GM12892 (cell line): ENCODE data around the gene CDCA8.

Source experiments
- DNase-seq: peaks from one replicate; pipeline ENCODE4 v3.0.0; 2011; ENCODE audit not compliant: insufficient read length
- FAIRE-seq: peaks from 2 replicates; lab custom pipeline; 2011; peaks lifted over from hg19 to GRCh38; lab: Jason Lieb, UNC
- POLR2A ChIP-seq: IDR thresholded peaks from 2 replicates; pipeline ENCODE4 v1.6.1; 2011; ENCODE audit warnings: low read depth, low read length, control low read depth
- POLR2AphosphoS5 ChIP-seq: IDR thresholded peaks from 2 replicates; pipeline ENCODE4 v1.6.1; 2011; ENCODE audit warnings: low read depth, low read length, control low read depth
- TAF1 ChIP-seq: IDR thresholded peaks from 2 replicates; pipeline ENCODE4 v1.6.1; 2011; ENCODE audit warnings: low read depth, mild to moderate bottlenecking, control low read depth, low read length, borderline replicate concordance

CDCA8 gene

DNA sequence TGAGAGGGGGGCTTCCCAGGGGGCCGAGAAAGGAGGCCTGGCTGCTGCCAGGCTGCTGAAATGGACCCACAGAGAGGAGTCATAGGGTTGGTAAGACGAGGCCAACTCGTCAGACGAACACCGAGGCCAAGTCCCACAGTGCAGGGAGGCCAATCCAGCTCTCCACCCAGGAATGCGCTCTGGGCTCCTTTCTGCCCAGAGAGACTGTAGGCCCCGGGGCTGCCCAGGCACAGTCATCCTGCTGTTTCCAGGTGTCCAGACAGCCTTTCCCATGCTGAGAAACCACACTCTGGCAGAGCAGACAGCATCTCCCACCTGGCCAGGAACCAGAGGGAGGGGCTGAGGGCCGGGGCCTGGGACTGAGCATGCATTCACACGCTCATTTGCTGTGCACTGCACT lies 30.9 kb upstream of the CDCA8 start:
- DNase-seq, result no peak
- FAIRE-seq, result no peak
- TF ChIP-seq POLR2A (no peak), TAF1 (no peak), POLR2AphosphoS5 (no peak)

DNA sequence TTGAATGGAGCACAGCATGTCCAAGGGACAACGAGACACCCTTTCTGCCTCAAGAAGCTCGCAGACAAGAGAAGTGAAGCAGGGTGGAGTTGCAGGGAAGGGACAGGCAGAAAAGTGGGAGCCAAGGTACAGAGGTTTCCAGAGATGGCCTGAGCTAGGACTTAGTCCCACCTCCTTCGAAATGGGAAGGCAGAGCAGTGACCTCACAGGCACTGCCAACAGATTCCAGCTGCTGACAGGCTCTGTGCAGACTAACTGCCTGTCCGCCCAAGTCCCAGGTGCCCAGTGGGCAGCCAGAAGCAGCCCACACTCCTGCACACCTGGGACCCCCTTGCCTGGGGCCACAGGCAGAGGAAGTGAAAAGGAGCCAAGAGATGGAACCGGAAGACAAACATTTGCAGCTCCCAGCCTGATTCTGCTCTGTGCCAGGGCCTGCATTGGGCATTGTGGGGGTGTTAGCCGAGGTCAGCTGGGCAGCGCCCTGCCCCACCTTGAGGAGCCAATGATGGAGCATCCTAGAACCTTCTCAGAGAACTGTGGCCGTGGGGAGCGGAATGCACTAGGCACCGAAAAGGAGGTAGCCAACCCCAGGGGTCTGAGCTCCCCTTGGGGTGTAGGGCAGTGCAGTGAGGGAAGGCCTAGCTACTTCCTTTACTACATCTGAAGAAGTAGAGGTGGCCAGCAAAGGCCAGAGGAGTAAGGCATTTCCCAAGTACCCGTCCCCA lies 30.1 kb upstream of the CDCA8 start:
- TF ChIP-seq POLR2A (no peak), POLR2AphosphoS5 (no peak), TAF1 (no peak)
- no peak for DNase-seq
- FAIRE-seq, result no peak

DNA sequence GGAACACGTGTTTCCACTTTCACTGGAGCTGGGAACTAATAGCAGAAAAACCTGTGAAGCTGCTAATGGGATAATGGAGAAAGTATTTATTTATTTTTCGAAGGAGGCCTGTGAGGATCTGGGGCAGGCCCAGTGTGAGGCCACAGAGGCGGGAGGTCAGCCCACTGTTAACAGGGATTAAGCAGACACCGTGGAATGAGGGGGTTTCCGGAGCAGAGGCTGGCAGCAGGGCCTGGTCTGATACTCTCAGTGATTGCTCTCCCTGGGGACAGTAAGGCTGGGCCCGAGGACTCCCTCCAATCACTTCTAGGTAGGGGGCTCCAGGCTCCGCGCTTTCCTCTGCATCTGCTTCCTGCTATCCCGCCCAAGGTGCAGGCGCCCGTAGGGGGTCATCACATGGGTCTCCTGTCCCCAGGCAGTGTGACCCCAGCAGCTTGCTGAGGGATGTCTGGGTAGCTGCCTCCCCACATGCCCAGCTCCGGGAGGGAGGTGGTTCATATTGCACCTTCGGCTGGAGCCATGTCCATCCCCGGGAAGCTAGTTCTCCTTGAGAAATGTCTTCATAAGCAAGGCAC lies 28.8 kb upstream of the CDCA8 start:
- DNase-seq, result no peak
- FAIRE-seq, result no peak
- TF ChIP-seq POLR2AphosphoS5, result no peak
- TF ChIP-seq TAF1, result no peak
- TF ChIP-seq POLR2A, result no peak

DNA sequence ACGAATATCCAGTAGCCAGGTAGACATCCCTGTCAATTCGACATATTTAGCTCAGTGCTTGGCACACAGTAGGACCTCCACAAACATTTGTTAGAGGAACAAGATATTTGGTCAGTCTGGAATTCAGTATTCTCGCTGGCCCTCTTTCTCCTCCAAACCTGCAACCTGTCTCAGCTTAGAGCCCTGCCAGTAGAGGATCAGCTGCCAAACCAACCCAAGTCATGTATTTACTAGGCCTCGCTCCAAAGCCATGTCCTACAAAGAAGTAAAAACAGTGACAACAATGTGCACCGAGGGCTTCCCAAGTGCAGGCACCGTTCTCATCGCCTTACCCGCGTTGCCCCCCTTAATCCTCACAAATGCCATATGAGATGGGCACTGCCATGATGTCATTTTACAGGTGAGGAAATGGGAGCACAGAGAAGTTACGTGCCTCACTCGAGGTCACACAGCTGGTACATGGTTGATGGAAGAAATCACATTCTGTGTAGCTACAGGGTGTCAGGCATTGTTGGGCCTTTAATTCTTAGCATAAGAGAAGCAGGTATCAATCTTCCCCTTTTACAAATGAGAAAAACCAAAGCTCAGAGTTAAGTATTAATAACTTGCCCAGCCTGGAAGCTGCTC lies 26.0 kb upstream of the CDCA8 start:
- DNase-seq, result no peak
- FAIRE-seq, result no peak
- no peak for TF ChIP-seq TAF1
- TF ChIP-seq POLR2AphosphoS5, result no peak
- TF ChIP-seq POLR2A, result no peak

DNA sequence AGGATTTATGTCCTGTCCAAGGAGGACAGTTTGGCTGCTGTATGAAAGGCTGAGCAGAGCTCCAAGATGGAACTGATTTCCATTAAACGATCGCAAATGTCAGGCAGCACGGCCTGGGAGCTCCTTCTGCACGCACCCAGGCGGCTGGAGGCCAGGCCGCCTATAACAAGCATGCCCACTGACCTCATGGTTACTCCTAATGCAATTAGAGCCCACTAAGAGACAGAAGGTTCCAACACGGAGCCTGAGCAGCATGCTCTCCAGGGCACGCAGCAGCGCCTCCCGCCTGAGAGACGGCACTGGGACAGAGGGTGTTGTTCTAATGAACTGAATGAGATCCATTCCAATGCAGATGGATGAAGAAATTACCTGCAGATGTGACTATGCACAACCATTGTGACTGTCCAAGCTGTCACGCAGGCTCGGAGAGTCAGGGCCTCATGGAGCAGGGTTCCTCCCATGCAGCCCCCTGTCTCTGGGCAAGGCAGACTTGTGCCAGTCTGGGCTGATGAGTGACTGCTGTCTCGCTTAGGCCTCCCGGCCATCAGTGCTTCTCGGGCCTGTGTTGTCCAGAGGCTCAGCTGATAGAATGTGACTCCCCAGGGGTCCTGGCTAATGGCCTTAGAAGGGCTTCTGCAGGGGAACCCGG lies 25.2 kb upstream of the CDCA8 start:
- TF ChIP-seq POLR2A, result no peak
- FAIRE-seq, result no peak
- no peak for DNase-seq

DNA sequence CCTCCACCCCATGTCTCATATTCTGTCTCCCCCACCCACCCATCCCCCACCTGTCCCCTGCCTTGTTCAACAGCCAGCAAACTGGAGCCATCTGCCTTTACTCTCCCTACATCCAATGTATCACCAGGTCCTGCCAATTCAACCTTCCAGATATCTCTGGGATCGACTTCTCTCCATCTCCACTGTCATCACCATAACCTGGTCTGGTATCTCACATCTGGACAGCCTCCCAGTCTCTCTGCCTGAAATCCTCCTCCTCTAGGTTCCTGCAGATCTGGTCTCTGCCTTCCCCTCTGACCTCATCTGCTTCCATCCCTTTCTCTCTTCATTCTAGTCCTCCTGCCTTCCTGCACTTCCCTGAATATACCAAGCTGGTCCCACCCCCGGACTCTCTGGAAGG lies 22.2 kb upstream of the CDCA8 start:
- TF ChIP-seq TAF1 (no peak), POLR2A (no peak), POLR2AphosphoS5 (no peak)
- FAIRE-seq (no peak), DNase-seq (no peak)

DNA sequence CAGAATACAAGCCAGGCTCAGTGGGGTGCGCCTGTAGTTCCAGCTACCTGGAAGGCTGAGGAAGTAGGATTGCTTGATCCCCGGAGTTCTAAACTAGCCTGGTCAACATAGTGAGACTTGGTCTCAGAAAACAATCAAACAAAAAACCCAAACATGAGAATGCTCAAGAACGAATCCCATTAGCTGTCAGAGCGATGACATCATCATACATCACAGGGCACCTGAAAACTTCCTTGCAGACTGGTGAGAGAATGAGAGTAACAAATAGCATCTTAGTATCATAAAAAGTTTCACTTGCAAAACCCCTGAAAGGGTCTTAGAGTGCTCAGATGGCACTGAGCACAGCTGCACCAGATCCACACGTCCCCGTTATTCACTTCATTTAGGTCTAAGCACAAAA lies 21.1 kb upstream of the CDCA8 start:
- no peak for DNase-seq
- TF ChIP-seq TAF1 (no peak), POLR2A (no peak), POLR2AphosphoS5 (no peak)
- FAIRE-seq, result no peak

DNA sequence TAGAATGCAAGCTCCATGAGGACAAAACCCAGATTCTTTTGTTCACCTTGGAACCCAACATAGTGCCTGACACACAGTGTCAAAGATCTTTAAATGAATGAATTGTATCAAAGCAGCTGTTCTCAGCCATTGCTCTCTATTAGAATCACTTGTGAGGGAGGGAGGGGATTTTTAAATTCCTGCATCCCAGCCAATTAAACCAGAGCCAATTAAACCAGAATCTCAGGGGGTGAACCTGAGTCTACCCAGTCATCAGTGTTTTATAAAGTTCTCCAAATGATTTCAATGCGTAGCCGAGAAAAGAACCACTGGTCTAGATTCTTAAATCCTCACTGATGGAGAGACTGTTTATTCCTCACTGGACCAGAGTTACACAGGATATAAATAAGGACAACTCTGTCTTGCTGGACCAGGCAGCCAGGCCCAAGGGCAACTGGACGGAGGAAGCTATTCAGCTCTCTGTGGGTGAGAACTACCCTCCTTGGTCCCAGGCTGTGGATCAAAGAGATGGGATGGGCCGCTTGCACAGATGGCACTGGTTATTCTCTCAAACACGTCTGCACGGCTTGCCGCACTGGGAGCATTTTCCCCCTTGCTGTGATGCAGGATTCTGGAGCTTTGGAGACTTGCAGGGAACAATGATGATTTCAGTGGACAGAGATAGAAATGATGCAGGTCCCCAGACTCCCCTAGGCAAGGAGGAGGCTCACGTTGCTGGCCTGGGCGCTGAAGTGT lies 20.0 kb upstream of the CDCA8 start:
- no peak for TF ChIP-seq POLR2AphosphoS5
- no peak for TF ChIP-seq TAF1
- no peak for TF ChIP-seq POLR2A
- no peak for DNase-seq
- FAIRE-seq, result no peak

DNA sequence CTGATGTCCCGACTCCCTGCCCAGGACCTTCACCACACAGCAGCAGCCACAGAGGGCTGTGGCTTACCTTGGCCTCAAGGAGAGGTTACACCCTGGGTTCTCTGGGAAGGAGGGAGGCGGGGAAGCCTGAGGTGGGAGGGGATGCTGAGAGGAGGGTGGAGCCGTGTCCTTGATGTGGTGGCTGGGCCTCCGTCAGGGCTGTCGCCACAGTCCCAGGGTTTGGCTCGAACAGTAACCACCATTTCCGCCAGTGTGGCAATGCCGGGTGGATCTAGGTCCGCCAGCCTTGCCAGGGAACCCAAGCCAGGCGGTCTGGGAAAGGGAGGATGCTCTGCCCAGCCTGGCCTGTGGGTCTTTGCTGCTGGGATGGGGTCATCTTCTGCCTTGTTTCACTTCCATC lies 18.4 kb upstream of the CDCA8 start:
- no peak for DNase-seq
- TF ChIP-seq TAF1 (no peak), POLR2A (no peak), POLR2AphosphoS5 (no peak)
- FAIRE-seq, result no peak

DNA sequence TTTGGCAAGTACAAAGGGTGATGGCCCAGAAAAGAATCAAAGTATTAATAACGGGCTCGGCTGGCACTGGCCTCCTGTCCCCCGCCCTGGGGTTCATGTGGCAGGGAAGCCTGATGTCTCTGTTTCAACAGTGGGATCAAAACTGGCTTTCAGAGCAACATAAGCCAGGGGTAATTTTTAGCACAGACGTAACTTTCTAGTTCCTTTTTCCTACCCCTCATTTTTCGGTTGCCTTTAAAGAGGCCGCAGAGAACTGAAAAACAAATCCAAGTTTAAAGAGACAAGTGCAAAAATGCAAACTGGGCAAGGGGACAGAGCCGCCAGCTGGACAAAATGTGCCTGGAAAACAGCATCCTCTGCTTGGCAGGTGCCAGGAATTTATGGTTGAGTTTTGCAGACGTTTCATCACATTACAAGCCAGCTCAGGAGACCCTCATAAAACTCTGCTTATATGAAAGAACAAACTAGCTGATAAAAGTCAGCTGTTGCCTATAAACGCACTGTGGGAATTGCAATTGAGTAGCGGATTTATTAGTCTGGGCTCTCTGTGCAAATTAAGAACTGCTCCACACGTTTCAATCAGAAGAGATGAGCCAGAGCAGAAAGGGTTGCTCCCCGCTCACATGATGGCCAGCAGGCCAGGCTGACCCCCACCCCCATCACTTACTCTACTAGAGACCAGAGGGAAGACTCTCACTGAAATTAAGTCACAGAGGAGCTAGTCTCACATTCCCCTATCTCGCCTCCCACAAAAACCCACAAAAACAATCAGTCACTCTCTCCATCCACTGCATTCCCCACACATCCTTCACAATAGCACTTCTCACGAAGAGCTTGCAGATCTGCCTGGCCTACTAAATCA lies 15.8 kb upstream of the CDCA8 start:
- no peak for DNase-seq
- TF ChIP-seq TAF1 (no peak), POLR2AphosphoS5 (no peak), POLR2A (peak; percentile 32; the same call in 1 of the 2 replicates)
- FAIRE-seq, result peak; percentile 84
